PC-3 (cell line): ENCODE data around the gene MPND. TPM values are rescaled to one million over a fixed set of nuclear protein-coding genes. Genes with fewer than 3 reads are reported as not detected.

Experiments
- ATAC-seq: fragments of 200-7000 bp; cut with Tn5 transposase; 2 replicates; pipeline ENCODE4 v1.9.1; 2020; ENCODE audit warnings: mild to moderate bottlenecking, moderate library complexity
- BruUV-seq: library from RNA; stranded (reverse); fragments of 400-500 nt; replicated peaks from 2 replicates; lab custom pipeline; 2021; lab: Mats Ljungman, UMichigan
- CTCF ChIA-PET: fragments of 300-600 bp; sonication (Branson Sonifier 250); formaldehyde crosslinking; loops from one replicate; lab custom pipeline; 2022; ENCODE audit warnings: antibody characterized with exemption; lab: Charles Lee
- POLR2A ChIA-PET: fragments of 300-600 bp; sonication (Branson Sonifier 250); formaldehyde crosslinking; loops from one replicate; lab custom pipeline; 2022; ENCODE audit warnings: antibody characterized with exemption; ENCODE audit not compliant: unreplicated experiment; lab: Charles Lee
- DNase-seq: peaks from one replicate; pipeline ENCODE4 v3.0.0-alpha.2; 2015
- H2AFZ ChIP-seq: fragments of 300-600 bp; sonication (generic); 2 replicates; pipeline ENCODE4 v1.6.0; 2016; ENCODE audit warnings: antibody characterized with exemption, low read length
- H3F3A ChIP-seq: fragments of 300-600 bp; sonication (generic); one replicate; pipeline ENCODE4 v1.6.0; 2017; ENCODE audit warnings: antibody characterized with exemption, low read length, control low read depth, mild to moderate bottlenecking; ENCODE audit not compliant: unreplicated experiment
- H3K27ac ChIP-seq: fragments of 300-600 bp; sonication (generic); 2 replicates; pipeline ENCODE4 v1.5.1; 2016; ENCODE audit warnings: mild to moderate bottlenecking, low read length
- H3K27me3 ChIP-seq: fragments of 300-600 bp; sonication (generic); 2 replicates; pipeline ENCODE4 v1.6.1; 2016; ENCODE audit warnings: low read length, mixed read lengths
- H3K36me3 ChIP-seq: fragments of 300-600 bp; sonication (generic); 2 replicates; pipeline ENCODE4 v1.6.1; 2016; ENCODE audit warnings: low read depth, mixed run types, low read length, mixed read lengths
- H3K4me1 ChIP-seq: fragments of 300-600 bp; sonication (generic); 2 replicates; pipeline ENCODE4 v1.5.1; 2016; ENCODE audit warnings: low read length; ENCODE audit not compliant: insufficient read depth
- H3K4me2 ChIP-seq: fragments of 300-600 bp; sonication (generic); 2 replicates; pipeline ENCODE4 v1.6.0; 2016; ENCODE audit warnings: low read length
- H3K4me3 ChIP-seq: fragments of 300-600 bp; sonication (generic); 2 replicates; pipeline ENCODE4 v1.5.1; 2016; ENCODE audit warnings: mild to moderate bottlenecking, low read length, mixed read lengths
- H3K79me2 ChIP-seq: fragments of 300-600 bp; sonication (generic); 2 replicates; pipeline ENCODE4 v1.6.1; 2017; ENCODE audit warnings: low read length, mixed read lengths
- H3K9ac ChIP-seq: fragments of 300-600 bp; sonication (generic); 2 replicates; pipeline ENCODE4 v1.6.0; 2016; ENCODE audit warnings: mild to moderate bottlenecking, low read length
- H3K9me2 ChIP-seq: fragments of 300-600 bp; sonication (generic); replicated peaks from 2 replicates; pipeline ENCODE4 v1.6.1; 2016; ENCODE audit warnings: mixed run types, low read length, mixed read lengths
- H3K9me3 ChIP-seq: fragments of 300-600 bp; sonication (generic); 2 replicates; pipeline ENCODE4 v1.6.1; 2016; ENCODE audit warnings: low read length, mixed read lengths
- H4K20me1 ChIP-seq: fragments of 300-600 bp; sonication (generic); 2 replicates; pipeline ENCODE4 v1.6.1; 2016; ENCODE audit warnings: low read length, mixed read lengths
- EZH2 ChIP-seq: fragments of 300-600 bp; sonication (generic); IDR thresholded peaks from one replicate; pipeline ENCODE4 v1.6.1; 2017; ENCODE audit warnings: antibody characterized with exemption, mild to moderate bottlenecking, low read length; ENCODE audit not compliant: unreplicated experiment
- EZH2phosphoT487 ChIP-seq: fragments of 300-600 bp; sonication (generic); IDR thresholded peaks from 2 replicates; pipeline ENCODE4 v1.6.1; 2018; ENCODE audit warnings: mild to moderate bottlenecking, antibody characterized with exemption, low read length, borderline replicate concordance
- intact Hi-C: fragments of 100-400 bp; cut with micrococcal nuclease; formaldehyde crosslinking; loops from 2 replicates; pipeline ENCODE4 v1.9.0; 2023
- total RNA-seq: library from RNA; depleted of rRNA; stranded (reverse); fragments of >200 nt; gene quantifications from 2 replicates; pipeline ENCODE4 v1.2.3, GENCODE V29; 2014
- TF ChIP-seq, protein P1 (sequence below): fragments of 300-600 bp; sonication (generic); conservative IDR thresholded peaks from 2 replicates; pipeline ENCODE4 v1.5.1; 2017; ENCODE audit warnings: antibody characterized with exemption, low read depth, mild to moderate bottlenecking, low read length

MPND gene
- total RNA-seq, 1 experiment from 2014 or later: 5.6 TPM

DNA sequence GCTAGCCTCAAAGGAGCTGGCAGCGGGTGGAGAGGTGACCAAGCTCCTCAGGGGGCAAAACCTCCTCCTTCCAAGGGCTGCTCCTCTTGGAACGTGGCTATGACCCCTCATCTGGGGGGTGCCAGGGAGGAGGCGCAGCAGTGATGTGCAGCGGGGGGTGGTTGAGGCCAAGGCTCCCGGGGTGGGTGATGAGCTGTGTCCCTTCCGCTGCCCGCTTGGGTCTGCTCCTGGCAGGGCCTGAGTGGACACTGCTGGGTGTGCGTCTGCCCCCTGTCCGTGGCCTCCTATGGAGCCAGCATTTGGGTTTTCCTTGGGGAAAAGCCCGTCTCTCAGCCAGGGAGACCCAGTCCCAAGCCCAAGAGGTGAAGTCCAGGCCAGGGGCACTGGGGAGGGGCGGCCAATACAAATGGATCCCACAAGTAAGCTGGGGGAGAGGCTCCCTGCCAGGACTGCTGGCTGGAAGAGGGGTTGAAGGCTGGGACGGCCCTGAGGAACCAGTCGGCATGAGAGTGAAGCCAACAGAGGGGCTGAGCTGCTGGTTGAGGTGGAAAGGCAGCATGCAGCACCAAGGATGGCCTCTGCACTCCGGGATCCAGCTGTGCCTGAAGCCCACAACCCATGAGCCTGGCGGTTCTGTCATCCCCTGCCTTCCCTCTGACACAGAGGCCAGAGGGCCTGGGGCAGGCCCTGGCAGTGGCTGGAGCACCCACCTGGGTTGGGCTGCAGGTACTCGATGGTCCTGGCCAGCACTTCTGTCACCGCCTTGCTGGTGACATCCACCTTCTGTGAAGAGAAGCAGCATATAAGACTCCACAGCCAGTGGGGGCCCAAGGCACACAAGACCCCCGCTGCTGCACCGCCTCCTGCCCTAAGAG is 22.7 kb downstream of the MPND start:
- peaks cover 20% of the 10 kb centered on the region for H3K79me2 ChIP-seq
- POLR2A ChIA-PET: no interaction called here
- no peak for ATAC-seq
- no peak overlapping the region for H3K27ac ChIP-seq
- no peak overlapping the region for H3K4me3 ChIP-seq
- no peaks in the 10 kb centered on the region for H4K20me1 ChIP-seq
- no TSS peak for BruUV-seq
- no peak overlapping the region for H3K4me2 ChIP-seq
- no peak overlapping the region for H3K9ac ChIP-seq
- H3F3A ChIP-seq: no peaks in the 10 kb centered on the region
- H3K27me3 ChIP-seq: no peaks in the 10 kb centered on the region
- CTCF ChIA-PET: interaction anchor here (0.5 kb wide), 1 partner anchor 606 kb away, joined by 6 read pairs; no protein-coding TSS in a partner anchor
- H2AFZ ChIP-seq: no peak overlapping the region
- no peak for DNase-seq
- TF ChIP-seq EZH2: no peak
- TF ChIP-seq EZH2phosphoT487: no peak
- TF ChIP-seq, protein P1, sequence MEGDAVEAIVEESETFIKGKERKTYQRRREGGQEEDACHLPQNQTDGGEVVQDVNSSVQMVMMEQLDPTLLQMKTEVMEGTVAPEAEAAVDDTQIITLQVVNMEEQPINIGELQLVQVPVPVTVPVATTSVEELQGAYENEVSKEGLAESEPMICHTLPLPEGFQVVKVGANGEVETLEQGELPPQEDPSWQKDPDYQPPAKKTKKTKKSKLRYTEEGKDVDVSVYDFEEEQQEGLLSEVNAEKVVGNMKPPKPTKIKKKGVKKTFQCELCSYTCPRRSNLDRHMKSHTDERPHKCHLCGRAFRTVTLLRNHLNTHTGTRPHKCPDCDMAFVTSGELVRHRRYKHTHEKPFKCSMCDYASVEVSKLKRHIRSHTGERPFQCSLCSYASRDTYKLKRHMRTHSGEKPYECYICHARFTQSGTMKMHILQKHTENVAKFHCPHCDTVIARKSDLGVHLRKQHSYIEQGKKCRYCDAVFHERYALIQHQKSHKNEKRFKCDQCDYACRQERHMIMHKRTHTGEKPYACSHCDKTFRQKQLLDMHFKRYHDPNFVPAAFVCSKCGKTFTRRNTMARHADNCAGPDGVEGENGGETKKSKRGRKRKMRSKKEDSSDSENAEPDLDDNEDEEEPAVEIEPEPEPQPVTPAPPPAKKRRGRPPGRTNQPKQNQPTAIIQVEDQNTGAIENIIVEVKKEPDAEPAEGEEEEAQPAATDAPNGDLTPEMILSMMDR: no peak
- peaks cover 3% of the 10 kb centered on the region; the same call in 1 of the 2 replicates for H3K36me3 ChIP-seq
- intact Hi-C loops: no loop called here
- no peaks in the 10 kb centered on the region for H3K4me1 ChIP-seq
- no peaks in the 10 kb centered on the region for H3K9me2 ChIP-seq
- H3K9me3 ChIP-seq: no peaks in the 10 kb centered on the region

DNA sequence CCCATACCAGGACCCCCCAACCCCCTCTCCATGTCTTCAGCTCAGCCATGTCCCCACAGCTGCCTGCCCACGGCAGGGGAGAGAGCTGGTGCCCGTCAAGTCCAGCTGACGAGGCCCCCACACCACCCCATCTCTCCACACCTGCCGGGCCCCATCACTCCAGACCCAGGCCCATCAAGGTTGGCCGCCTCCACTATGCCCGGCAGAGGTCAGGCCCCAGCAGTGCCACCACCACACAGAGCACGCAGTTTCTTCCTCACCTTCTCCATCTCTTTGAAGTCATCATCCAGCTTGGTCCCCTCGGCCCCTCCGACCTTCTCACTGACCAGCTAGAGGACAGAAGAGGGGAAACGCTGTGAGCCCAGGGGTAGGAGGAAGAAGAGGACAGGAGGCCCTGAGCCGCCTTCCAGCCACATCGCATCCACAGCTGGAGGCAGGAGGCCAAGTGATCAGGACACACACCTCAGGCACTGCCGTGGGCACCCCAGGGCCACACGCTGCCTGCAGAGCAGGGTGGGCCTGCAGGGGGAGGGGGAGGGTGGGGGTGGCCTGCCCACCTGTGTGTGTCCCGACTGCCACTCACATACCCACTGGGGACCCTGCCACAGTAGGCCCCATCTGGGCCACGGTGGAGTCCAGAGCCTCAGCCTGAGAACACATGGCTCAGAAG is 23.4 kb downstream of the MPND start:
- Histone ChIP-seq H3K9me3 (no peaks in the 10 kb centered on the region), H3K9ac (no peak overlapping the region), H3K27ac (no peak overlapping the region), H3K36me3 (peaks cover 3% of the 10 kb centered on the region; the same call in 1 of the 2 replicates), H3K9me2 (no peaks in the 10 kb centered on the region), H2AFZ (no peak overlapping the region), H4K20me1 (no peaks in the 10 kb centered on the region), H3F3A (no peaks in the 10 kb centered on the region), H3K4me3 (no peak overlapping the region), H3K4me1 (no peaks in the 10 kb centered on the region), H3K27me3 (no peaks in the 10 kb centered on the region), H3K4me2 (no peak overlapping the region), H3K79me2 (peaks cover 28% of the 10 kb centered on the region)
- ChIA-PET POLR2A (no interaction called here), CTCF (interaction anchor here (0.5 kb wide), 1 partner anchor 606 kb away, joined by 6 read pairs; no protein-coding TSS in a partner anchor)
- DNase-seq: no peak
- TF ChIP-seq EZH2 (no peak), EZH2phosphoT487 (no peak)
- TF ChIP-seq, protein P1: no peak
- ATAC-seq: no peak
- intact Hi-C loops: no loop called here
- BruUV-seq: no TSS peak
